Measurements from ENCODE around the gene VIT. TPM values are rescaled to one million over a fixed set of nuclear protein-coding genes. Genes with fewer than 3 reads are reported as not detected.

VIT gene
- total RNA-seq, 1 donor from 2014 or later = not detected

DNA sequence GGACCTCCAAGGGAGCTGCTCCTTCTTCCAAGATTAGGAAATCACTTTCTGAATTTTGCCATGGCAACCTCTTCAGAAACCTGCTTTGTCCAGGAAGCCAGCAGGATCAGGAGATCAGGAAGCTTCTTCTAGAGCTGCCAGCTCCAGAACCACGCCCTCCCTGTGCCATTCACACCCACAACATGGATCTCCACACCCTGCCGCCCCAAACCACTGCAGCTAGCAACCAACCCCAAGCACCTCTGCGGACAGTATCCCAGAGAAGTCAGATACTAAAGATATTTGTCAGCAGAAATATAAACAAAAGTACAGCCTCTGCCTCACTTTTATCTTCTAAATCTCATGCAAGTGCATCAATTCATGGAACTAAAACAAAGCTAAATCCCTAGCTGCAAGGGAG, 106.4 kb downstream of the VIT start:
- DNase-seq (ENCODE audit: low read depth) (no peak), FAIRE-seq (no peak)
- no peak overlapping the region for H3K9ac ChIP-seq (ENCODE audit: low read length)
- TF ChIP-seq EZH2 (IDR thresholded peaks at IDR 0.05; ENCODE audit: insufficient read depth, low read length) = no peak
- TF ChIP-seq, protein P1, sequence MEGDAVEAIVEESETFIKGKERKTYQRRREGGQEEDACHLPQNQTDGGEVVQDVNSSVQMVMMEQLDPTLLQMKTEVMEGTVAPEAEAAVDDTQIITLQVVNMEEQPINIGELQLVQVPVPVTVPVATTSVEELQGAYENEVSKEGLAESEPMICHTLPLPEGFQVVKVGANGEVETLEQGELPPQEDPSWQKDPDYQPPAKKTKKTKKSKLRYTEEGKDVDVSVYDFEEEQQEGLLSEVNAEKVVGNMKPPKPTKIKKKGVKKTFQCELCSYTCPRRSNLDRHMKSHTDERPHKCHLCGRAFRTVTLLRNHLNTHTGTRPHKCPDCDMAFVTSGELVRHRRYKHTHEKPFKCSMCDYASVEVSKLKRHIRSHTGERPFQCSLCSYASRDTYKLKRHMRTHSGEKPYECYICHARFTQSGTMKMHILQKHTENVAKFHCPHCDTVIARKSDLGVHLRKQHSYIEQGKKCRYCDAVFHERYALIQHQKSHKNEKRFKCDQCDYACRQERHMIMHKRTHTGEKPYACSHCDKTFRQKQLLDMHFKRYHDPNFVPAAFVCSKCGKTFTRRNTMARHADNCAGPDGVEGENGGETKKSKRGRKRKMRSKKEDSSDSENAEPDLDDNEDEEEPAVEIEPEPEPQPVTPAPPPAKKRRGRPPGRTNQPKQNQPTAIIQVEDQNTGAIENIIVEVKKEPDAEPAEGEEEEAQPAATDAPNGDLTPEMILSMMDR (IDR thresholded peaks at IDR 0.05; ENCODE audit: insufficient read depth, low read depth, low read length) = no peak
- H3K36me3 Mint-ChIP-seq (ENCODE audit: low read depth, unreplicated experiment) = no peaks in the 10 kb centered on the region
- peaks cover 3% of the 10 kb centered on the region for H3K9me3 Mint-ChIP-seq (ENCODE audit: unreplicated experiment)
- no peaks in the 10 kb centered on the region for H3K36me3 ChIP-seq (ENCODE audit: insufficient read depth, low read length)
- H3K27me3 ChIP-seq (ENCODE audit: insufficient read depth, low read length) = no peaks in the 10 kb centered on the region
- H2AFZ ChIP-seq (ENCODE audit: low read depth, low read length) = no peak overlapping the region
- no peaks in the 10 kb centered on the region for H4K20me1 ChIP-seq (ENCODE audit: insufficient read depth, low read length)
- no peak overlapping the region for H3K27ac Mint-ChIP-seq (ENCODE audit: unreplicated experiment)
- no peak overlapping the region for H3K4me3 ChIP-seq (ENCODE audit: insufficient read depth, low read depth, low read length)
- no peak overlapping the region for H3K27ac ChIP-seq (ENCODE audit: low read depth, low read length)
- no peak overlapping the region for H3K4me2 ChIP-seq (ENCODE audit: low read length)
- H3K27me3 Mint-ChIP-seq (ENCODE audit: low read depth, unreplicated experiment) = peaks cover 10% of the 10 kb centered on the region
- H3K4me1 Mint-ChIP-seq (ENCODE audit: low read depth, unreplicated experiment) = no peaks in the 10 kb centered on the region
- no peaks in the 10 kb centered on the region for H3K4me1 ChIP-seq (ENCODE audit: insufficient read depth, low read length)
- no peak overlapping the region for H3K4me3 Mint-ChIP-seq (ENCODE audit: unreplicated experiment)
- no peaks in the 10 kb centered on the region for H3K9me3 ChIP-seq (ENCODE audit: insufficient read depth, low read depth, low read length)
- H3K79me2 ChIP-seq (ENCODE audit: insufficient read depth, low read length) = no peaks in the 10 kb centered on the region

DNA sequence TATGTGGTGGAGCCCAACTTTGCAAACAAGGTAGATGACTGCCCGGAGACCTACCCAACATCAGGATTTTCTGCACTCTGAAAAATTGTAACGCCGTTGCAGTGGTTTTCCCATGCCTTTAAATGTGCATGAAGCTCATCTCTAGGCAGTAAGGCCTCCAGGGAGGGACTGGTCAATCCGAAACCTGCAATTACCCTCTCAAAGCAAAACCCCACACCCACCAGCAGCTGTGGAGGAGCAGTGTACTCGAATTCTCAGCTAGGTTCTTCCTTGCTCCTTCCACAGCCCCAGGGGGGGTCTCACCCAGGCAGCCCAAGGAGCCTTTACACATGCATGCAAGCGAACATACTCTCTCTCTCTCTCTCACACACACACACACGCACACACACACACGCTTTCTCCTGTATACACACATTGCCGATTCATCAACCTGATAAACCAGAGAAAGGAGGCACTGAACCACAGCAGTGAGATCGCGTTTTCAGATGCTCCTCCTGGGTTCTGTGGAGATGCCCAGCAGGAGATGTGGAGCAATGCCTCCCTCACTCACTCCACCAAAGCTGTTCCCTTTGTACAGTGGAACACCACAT, 109.2 kb downstream of the VIT start:
- TF ChIP-seq, protein P1 (IDR thresholded peaks at IDR 0.05; ENCODE audit: insufficient read depth, low read depth, low read length) = no peak
- TF ChIP-seq EZH2 (IDR thresholded peaks at IDR 0.05; ENCODE audit: insufficient read depth, low read length) = no peak
- no peak overlapping the region for H3K27ac Mint-ChIP-seq (ENCODE audit: unreplicated experiment)
- Histone ChIP-seq H3K27ac (ENCODE audit: low read depth, low read length) (no peak overlapping the region), H3K79me2 (ENCODE audit: insufficient read depth, low read length) (no peaks in the 10 kb centered on the region), H3K4me2 (ENCODE audit: low read length) (no peak overlapping the region), H3K4me1 (ENCODE audit: insufficient read depth, low read length) (no peaks in the 10 kb centered on the region), H3K4me3 (ENCODE audit: insufficient read depth, low read depth, low read length) (no peak overlapping the region), H3K9me3 (ENCODE audit: insufficient read depth, low read depth, low read length) (no peaks in the 10 kb centered on the region), H3K27me3 (ENCODE audit: insufficient read depth, low read length) (no peaks in the 10 kb centered on the region), H3K9ac (ENCODE audit: low read length) (no peak overlapping the region), H4K20me1 (ENCODE audit: insufficient read depth, low read length) (no peaks in the 10 kb centered on the region), H2AFZ (ENCODE audit: low read depth, low read length) (no peak overlapping the region), H3K36me3 (ENCODE audit: insufficient read depth, low read length) (no peaks in the 10 kb centered on the region)
- H3K4me1 Mint-ChIP-seq (ENCODE audit: low read depth, unreplicated experiment) = no peaks in the 10 kb centered on the region
- H3K36me3 Mint-ChIP-seq (ENCODE audit: low read depth, unreplicated experiment) = no peaks in the 10 kb centered on the region
- no peak overlapping the region for H3K4me3 Mint-ChIP-seq (ENCODE audit: unreplicated experiment)
- DNase-seq (ENCODE audit: low read depth) = no peak
- FAIRE-seq = no peak
- H3K27me3 Mint-ChIP-seq (ENCODE audit: low read depth, unreplicated experiment) = peaks cover 10% of the 10 kb centered on the region
- H3K9me3 Mint-ChIP-seq (ENCODE audit: unreplicated experiment) = peaks cover 3% of the 10 kb centered on the region

DNA sequence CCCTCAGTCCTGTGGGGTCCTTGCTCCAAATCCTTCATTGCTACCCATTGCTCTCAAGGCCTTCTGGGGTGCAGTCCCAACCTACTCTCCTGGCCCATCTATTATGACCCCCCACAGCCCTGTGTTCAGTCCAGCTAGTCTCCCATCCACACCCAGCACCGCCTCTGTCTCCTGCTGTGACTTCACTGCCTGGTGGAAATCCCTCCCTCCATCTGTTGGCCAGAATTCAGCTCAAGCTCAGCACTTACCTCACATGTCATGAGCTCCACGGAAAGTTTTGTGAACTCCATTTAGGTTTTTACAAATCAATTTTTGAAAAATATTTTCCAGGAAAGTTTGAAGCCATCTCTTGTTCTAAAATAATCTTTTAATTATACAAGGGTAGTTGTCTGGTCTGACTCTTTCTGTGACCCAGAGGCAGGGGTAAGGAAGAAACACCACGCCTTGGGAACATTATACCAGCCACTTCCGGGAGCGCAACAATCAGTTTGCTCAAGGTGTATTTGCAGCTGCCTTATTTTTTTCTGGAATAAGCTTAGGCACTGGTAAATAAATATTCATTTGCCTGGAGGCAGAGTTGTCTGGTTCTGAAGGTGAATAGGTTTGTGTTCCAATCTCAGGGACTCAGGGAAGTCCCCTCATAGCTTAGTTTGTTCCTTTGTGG, 110.8 kb downstream of the VIT start:
- Mint-ChIP-seq H3K4me1 (ENCODE audit: low read depth, unreplicated experiment) (no peaks in the 10 kb centered on the region), H3K27me3 (ENCODE audit: low read depth, unreplicated experiment) (peaks cover 8% of the 10 kb centered on the region), H3K9me3 (ENCODE audit: unreplicated experiment) (peaks cover 2% of the 10 kb centered on the region), H3K36me3 (ENCODE audit: low read depth, unreplicated experiment) (no peaks in the 10 kb centered on the region), H3K27ac (ENCODE audit: unreplicated experiment) (no peak overlapping the region), H3K4me3 (ENCODE audit: unreplicated experiment) (no peak overlapping the region)
- Histone ChIP-seq H3K9ac (ENCODE audit: low read length) (no peak overlapping the region), H3K4me2 (ENCODE audit: low read length) (no peak overlapping the region), H4K20me1 (ENCODE audit: insufficient read depth, low read length) (no peaks in the 10 kb centered on the region), H3K4me3 (ENCODE audit: insufficient read depth, low read depth, low read length) (no peak overlapping the region), H3K36me3 (ENCODE audit: insufficient read depth, low read length) (no peaks in the 10 kb centered on the region), H3K9me3 (ENCODE audit: insufficient read depth, low read depth, low read length) (no peaks in the 10 kb centered on the region), H3K27ac (ENCODE audit: low read depth, low read length) (no peak overlapping the region), H3K27me3 (ENCODE audit: insufficient read depth, low read length) (no peaks in the 10 kb centered on the region), H3K4me1 (ENCODE audit: insufficient read depth, low read length) (no peaks in the 10 kb centered on the region), H3K79me2 (ENCODE audit: insufficient read depth, low read length) (no peaks in the 10 kb centered on the region), H2AFZ (ENCODE audit: low read depth, low read length) (no peak overlapping the region)
- no peak for FAIRE-seq
- TF ChIP-seq, protein P1 (IDR thresholded peaks at IDR 0.05; ENCODE audit: insufficient read depth, low read depth, low read length) = no peak
- DNase-seq (ENCODE audit: low read depth) = no peak

All from astrocyte (in vitro differentiated cells and primary cell).